Osteocyte (in vitro differentiated cells): ENCODE data around the gene RORC. TPM values are rescaled to one million over a fixed set of nuclear protein-coding genes. Genes with fewer than 3 reads are reported as not detected.
"Not testable (repeated sequence)": the region's sequence is repeated elsewhere in the genome, so short reads cannot be mapped to it uniquely, and the experiment has no call there.

Experiments
- DNase-seq: peaks from one replicate; pipeline ENCODE4 v3.0.0; 2021; ENCODE audit warnings: mixed read lengths; ENCODE audit not compliant: unreplicated experiment; ENCODE audit errors: extremely low spot score
- H3K27ac Mint-ChIP-seq: one replicate; pipeline ENCODE4 v1.8.0; 2021; ENCODE audit warnings: mild to moderate bottlenecking, mixed read lengths; ENCODE audit not compliant: unreplicated experiment
- H3K27me3 Mint-ChIP-seq: one replicate; pipeline ENCODE4 v1.8.0; 2021; ENCODE audit warnings: mixed read lengths; ENCODE audit not compliant: unreplicated experiment
- H3K36me3 Mint-ChIP-seq: one replicate; pipeline ENCODE4 v1.8.0; 2021; ENCODE audit warnings: mixed read lengths; ENCODE audit not compliant: unreplicated experiment
- H3K4me1 Mint-ChIP-seq: one replicate; pipeline ENCODE4 v1.8.0; 2021; ENCODE audit warnings: mixed read lengths; ENCODE audit not compliant: unreplicated experiment
- H3K4me3 Mint-ChIP-seq: one replicate; pipeline ENCODE4 v1.8.0; 2021; ENCODE audit warnings: mild to moderate bottlenecking, moderate library complexity, mixed read lengths; ENCODE audit not compliant: unreplicated experiment
- H3K9me3 Mint-ChIP-seq: one replicate; pipeline ENCODE4 v1.8.0; 2021; ENCODE audit warnings: mixed read lengths; ENCODE audit not compliant: unreplicated experiment
- long read RNA-seq: library from polyadenylated mRNA; unstranded; transcript quantifications from one replicate; pipeline ENCODE4 v2.0.0, GENCODE V29; 2021
- total RNA-seq: library from RNA; stranded (reverse); gene quantifications from 2 replicates; pipeline ENCODE4 v1.2.1, GENCODE V29; 2021
- TF ChIP-seq, protein P1 (sequence below): fragments of 200-600 bp; sonication (generic); IDR thresholded peaks from 2 replicates; pipeline ENCODE4 v1.5.0; 2021; ENCODE audit warnings: antibody characterized with exemption, mild to moderate bottlenecking, moderate library complexity

RORC gene
- total RNA-seq, result not detected in 2 replicates
- long read RNA-seq, result 0 reads

GRCh38 chr1:151831605-151832004, at the start of gene RORC:
RORC (minus strand) TSS chr1:151831802; CDS start chr1:151831764, 38 bp downstream.
- H3K4me3 Mint-ChIP-seq, result no peak within 1 kb of the TSS
- no peaks in the 10 kb centered on the region for H3K36me3 Mint-ChIP-seq
- no peak within 1 kb of the TSS for H3K27ac Mint-ChIP-seq
- H3K27me3 Mint-ChIP-seq, result peaks cover 31% of the 10 kb centered on the region
- no peak for DNase-seq
- H3K9me3 Mint-ChIP-seq, result no peaks in the 10 kb centered on the region
- TF ChIP-seq, protein P1, sequence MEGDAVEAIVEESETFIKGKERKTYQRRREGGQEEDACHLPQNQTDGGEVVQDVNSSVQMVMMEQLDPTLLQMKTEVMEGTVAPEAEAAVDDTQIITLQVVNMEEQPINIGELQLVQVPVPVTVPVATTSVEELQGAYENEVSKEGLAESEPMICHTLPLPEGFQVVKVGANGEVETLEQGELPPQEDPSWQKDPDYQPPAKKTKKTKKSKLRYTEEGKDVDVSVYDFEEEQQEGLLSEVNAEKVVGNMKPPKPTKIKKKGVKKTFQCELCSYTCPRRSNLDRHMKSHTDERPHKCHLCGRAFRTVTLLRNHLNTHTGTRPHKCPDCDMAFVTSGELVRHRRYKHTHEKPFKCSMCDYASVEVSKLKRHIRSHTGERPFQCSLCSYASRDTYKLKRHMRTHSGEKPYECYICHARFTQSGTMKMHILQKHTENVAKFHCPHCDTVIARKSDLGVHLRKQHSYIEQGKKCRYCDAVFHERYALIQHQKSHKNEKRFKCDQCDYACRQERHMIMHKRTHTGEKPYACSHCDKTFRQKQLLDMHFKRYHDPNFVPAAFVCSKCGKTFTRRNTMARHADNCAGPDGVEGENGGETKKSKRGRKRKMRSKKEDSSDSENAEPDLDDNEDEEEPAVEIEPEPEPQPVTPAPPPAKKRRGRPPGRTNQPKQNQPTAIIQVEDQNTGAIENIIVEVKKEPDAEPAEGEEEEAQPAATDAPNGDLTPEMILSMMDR, result no peak
- peaks cover 9% of the 10 kb centered on the region for H3K4me1 Mint-ChIP-seq

DNA sequence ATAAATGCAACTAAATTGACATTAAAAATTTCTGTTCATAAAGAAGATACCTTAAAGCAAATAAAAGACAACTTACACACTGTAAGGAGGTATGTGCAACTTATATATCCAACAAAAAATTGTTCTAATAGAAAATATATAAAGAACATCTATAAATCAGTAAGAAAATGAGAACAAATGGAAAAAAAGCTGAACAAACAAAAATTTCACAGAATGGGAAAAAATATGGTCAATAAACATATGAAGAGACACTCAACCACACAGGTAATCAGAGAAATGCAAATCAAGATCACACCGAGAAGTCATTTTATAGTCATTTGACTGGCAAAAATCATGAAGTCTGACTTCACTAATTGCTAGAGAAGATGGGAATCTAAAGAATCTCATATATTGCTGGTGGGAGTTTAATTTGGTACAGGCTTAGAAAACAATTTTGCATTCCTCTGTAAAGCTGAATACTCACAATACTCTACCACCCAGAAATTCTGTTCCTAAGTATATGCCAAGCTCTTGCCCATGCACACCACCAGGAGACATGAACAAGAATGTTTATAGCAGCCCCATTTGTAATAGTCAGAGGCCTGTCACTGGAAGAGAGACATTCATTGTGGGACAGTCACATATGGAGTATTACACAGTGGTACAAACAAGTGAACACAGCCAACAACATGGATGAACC, 44.0 kb upstream of the RORC start:
- H3K27ac Mint-ChIP-seq, result no peak overlapping the region
- no peak overlapping the region for H3K4me3 Mint-ChIP-seq
- DNase-seq, result no peak
- TF ChIP-seq, protein P1, result no peak
- H3K4me1 Mint-ChIP-seq, result no peaks in the 10 kb centered on the region
- H3K27me3 Mint-ChIP-seq, result no peaks in the 10 kb centered on the region
- H3K9me3 Mint-ChIP-seq, result no peaks in the 10 kb centered on the region
- peaks cover 18% of the 10 kb centered on the region for H3K36me3 Mint-ChIP-seq

GRCh38 chr1:151872776-151873175, 41.2 kb upstream of the RORC start:
- not testable (repeated sequence) for H3K4me1 Mint-ChIP-seq, H3K27ac Mint-ChIP-seq, H3K9me3 Mint-ChIP-seq, H3K27me3 Mint-ChIP-seq, H3K4me3 Mint-ChIP-seq, DNase-seq
- peaks cover 14% of the 10 kb centered on the region for H3K36me3 Mint-ChIP-seq

DNA sequence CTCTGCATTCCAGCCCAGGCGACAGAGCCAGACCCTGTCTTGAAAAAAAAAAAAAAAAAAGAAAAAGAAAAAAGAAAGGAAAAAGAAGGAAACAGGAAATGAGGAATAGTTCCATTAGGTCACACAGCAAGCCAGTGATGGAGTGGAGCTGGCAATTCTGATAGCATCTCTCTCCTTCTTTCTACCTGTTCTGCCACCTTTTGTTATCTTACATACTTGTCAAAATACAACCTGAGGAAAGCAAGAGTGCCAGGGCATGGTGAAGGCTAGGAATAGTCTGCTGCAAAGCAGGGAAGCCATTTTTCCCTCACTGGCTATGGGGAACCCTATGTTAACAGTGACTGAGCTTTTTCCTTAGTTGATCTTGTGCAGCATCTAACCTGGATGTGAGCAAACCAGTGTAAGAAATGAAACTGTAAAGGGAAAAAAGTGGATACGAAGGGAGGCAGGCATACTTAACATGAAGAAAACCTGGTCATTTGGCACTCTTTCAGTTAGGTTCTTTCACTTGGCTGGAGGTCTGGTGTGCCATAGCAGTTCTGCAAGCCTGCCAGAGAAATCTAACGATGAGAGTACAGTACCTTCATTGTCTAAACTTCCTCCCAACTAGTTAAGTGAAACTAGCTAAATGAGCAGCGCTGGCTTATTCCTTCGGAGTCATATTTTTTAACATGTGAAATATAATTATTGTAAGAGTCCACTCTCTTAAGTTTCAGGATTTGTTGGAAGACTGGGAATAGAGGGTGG, 39.9 kb upstream of the RORC start:
- Mint-ChIP-seq H3K4me1 (peaks cover 3% of the 10 kb centered on the region), H3K36me3 (peaks cover 14% of the 10 kb centered on the region), H3K27ac (no peak overlapping the region), H3K9me3 (no peaks in the 10 kb centered on the region), H3K27me3 (no peaks in the 10 kb centered on the region), H3K4me3 (no peak overlapping the region)
- DNase-seq, result no peak
- TF ChIP-seq, protein P1, result no peak

DNA sequence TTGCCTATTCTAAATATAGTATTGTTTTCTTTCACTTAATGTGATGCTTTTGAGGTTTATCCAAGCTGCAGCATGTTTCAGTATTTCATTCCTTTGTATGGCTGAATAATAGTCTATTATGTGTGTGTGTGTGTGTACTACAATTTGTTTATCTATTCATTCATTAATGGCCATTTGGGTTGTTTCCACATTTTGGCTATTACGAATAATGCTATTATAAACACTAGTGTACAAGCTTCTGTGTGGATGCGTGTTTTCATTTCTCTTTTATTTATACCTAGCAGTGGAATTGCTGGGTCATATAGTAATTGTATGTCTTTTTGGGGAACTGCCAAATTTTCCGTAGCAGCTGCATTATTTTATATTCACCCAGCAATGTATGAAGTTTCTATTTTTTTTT, 36.9 kb upstream of the RORC start:
- TF ChIP-seq, protein P1, result no peak
- no peak for DNase-seq
- peaks cover 4% of the 10 kb centered on the region for H3K36me3 Mint-ChIP-seq

More for the DNA sequence above, 36.9 kb upstream of the RORC start:
- peaks cover 8% of the 10 kb centered on the region for H3K27me3 Mint-ChIP-seq
- H3K4me3 Mint-ChIP-seq, result no peak overlapping the region
- peaks cover 3% of the 10 kb centered on the region for H3K4me1 Mint-ChIP-seq
- no peak overlapping the region for H3K27ac Mint-ChIP-seq
- H3K9me3 Mint-ChIP-seq, result no peaks in the 10 kb centered on the region
